Pulmonary artery endothelial cell (primary cell): ENCODE measurements around the gene FEM1A. TPM values are rescaled to one million over a fixed set of nuclear protein-coding genes. Genes with fewer than 3 reads are reported as not detected.
"Not testable (repeated sequence)": the region's sequence is repeated elsewhere in the genome, so short reads cannot be mapped to it uniquely, and the experiment has no call there.

Experiments
- DNase-seq: peaks from one replicate; pipeline ENCODE4 v3.0.0-alpha.2; 2011; ENCODE audit warnings: low read depth, low spot score
- total RNA-seq: library from RNA; depleted of rRNA; stranded (reverse); fragments of >200 nt; gene quantifications from 2 replicates; pipeline ENCODE4 v1.2.3, GENCODE V29; 2014

Gene FEM1A
- total RNA-seq, 1 donor from 2014 or later, result 19.2 TPM

DNA sequence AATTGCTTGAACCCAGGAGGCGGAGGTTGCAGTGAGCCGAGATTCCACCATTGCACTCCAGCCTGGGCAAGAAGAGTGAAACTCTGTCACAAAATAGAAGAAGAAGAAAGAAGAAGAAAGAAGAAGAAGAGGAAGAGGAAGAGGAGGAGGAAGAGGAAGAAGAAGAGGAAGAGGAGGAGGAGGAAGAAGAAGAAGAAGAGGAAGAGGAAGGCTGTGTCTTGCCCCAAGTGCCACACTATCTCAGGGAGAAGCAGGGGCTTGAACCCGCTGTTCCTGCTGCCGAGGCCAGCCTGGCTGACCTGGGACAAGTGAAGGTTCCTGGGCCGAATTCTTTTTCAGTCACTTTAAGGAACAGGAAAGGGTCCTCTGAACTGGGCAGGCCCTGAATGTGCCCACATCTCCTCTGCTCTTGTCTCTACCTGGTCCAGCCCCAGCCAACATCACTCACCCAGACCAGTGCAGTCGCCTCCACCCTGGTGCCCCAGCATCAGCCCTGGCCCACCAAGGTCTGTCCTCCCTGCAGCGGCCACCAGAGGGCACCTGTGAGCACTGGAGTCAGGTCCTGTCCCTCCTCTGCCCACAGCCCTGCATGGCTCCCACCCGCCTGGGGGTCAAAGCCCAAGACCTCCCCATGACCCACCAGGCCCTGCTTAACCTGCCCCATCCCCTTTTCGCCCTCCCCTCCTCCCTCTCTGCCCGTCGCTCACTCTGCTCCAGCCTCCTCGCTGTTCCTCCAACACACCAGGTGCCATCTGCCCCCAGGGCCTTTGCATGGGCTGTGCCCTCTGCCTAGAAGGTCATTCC lies 20.0 kb downstream of the FEM1A start:
- DNase-seq, result no peak

DNA sequence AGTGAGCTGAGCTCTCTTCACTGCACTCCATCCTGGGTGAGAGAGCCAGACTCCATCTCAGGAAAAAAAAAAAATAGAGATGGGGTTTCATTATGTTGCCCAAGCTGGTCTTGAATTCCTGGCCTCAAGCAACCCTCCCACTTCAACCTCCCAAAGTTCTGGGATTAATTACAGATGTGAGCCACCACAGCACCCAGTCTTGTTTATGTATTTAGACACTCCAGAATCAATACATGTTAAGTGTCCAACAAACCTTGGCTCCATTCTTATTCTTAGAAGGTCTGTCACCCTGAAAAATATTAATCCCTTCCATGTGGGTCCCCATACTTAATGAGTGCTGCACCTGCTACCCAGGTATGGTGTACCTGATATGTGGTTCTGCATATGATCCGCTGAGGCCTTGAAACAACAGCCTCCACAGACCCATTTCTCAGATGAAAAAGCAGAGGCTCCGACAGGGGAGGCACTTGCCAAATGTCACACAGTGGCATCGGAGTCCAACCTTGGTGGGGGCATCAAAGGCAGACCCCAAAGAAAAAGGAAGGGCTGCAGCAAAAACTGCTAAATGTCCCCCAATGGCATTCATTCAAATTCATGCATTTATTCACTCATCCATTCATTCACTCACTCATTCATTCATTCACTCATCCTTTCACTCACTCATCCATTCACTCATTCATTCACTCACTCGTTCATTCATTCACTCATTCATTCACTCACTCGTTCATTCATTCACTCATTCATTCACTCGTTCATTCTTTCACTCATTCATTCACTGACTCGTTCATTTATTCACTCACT lies 23.3 kb downstream of the FEM1A start:
- no peak for DNase-seq

DNA sequence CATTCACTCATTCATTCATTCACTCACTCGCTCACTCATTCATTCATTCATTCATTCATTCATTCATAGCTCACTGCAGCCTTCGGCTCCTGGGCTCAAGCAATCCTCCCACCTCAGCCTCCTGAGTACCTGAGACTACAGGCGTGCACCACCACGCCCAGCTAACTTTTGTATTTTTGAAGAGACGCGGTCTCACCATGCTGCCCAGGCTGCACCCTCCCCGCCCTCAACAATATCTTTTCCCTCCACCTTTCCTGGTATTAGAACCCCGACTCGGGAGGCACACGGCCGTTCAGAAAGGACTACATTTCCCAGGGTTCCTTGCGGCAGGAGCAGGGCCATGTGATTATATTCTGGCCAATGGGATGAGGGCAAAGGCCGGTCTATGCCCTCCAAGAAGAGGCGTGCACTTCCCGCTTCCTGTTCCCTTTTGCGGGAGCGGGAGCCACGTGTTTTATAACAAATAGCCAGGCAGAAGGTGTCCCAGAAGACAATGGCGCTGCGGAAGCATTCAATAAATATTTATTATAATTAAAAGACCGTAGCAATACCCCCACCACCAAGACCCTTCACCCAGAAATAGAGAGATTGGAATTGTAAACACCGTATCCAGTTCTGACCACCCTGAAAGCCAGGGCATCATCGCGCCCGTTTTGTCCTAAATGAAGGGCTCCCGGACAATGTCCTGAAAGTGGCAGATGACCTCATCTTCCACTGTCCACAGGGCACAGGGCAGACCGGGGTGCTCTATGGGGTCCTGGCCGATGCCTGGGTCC lies 24.1 kb downstream of the FEM1A start:
- peak; percentile 79 for DNase-seq

DNA sequence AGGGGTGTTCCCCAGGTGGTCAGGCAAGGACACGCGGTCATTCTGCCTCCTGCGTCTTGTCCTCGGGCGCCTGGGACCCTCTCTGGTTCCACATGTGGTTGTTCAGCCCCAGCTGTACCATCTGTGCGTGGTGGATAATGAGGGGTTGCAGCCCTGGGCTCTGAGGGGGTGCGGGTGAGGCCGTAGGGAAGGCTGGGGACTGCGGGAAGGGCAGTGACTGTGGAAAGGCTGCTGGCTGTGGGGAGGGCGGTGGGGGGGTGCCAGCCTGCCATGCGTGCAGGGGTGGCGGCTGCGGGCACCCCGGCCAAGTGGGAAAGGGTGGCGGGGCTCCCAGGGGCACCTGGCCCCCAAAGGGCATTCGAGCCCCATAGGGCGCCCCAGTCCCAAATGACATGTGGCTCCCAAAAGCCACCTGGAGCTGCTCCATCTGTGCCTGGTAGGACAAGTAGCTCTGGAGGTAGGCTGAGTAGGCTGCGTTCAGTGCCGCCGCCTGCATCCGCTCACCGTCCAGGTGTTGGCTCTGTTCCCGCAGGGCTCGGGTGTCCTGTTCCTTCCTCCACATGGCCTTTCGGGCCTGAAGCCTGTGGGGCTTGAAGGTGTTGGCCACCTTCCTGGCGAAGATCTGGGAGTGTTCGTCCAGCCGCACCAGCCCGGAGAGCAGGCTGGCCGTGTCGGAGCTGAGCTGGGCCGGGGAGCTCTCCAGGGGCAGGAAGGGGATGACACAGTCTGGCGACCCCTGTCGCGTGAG lies 24.8 kb downstream of the FEM1A start:
- DNase-seq, result no peak

DNA sequence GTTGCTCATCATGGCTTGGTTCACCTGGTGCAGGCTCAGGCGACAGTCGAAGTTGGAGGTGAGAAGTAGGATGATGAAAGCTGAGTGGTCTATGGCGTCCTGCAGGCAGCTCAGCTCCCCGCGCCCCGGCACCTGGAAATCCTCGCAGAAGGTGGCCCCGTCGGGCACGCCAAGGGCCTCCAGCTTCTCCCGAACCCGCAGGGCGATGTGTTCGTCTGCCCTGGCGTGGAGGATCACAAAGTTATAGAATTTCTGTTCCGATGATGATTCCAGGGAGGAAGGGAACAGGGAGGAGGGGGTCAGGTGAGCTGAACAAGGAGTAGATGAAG lies 25.4 kb downstream of the FEM1A start:
- DNase-seq, result no peak

DNA sequence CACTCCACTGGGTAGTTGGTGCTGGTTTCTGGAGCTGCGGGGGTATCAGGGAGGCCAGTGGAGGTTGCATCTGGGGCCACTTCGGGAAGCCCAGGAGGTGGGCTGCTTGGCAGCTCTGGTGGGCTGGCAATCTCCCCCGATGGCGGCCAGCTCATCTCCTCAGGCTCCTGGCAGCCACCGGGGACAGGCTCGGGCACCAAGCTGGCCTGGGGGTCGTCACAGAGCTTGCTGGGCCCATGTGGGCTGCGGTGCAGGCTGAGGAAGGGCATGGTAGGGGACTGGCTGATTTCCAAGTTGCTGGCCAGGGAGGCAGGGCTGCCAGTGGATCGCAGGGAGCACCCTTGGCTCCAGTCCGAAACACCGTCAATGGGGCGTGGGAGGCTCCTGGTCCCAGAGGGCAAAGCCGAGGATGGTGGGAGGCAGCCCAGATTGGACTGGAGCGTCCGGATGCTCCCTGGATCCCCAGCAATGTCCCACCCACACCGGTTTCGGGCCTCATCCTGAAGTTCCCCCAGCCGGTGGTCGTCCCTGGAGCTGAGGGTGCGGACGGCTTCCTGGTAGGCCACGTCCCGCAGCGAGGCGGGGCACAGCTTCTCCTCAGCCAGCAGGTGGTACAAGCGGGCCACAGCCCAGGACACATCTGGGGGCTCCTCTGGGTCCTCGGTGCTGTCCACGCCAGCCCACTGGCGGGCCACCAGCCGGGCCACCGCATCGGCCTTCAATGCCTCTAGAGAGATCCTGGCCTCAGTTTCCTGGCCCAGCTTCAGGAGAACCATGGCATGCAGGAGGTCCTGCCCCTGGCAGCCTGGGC lies 26.1 kb downstream of the FEM1A start:
- DNase-seq, result no peak

DNA sequence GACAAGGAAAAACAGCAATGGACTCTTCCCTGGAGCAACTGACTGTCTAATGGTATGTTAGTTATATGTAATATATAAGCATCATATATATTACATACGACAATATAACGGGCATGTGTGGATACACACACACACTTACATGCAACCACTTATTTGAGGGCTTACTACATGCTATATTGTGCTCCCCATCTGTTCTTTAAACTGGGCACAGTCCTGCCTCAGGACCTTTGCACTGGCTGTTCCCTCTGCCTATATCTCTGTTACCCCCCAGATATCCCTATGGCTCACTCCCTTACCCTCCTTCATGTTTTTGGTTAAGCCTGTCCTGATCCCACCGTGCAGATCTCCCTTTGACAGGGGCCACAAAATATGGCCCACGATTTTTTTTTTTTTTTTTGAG lies 29.7 kb downstream of the FEM1A start:
- DNase-seq, result no peak

DNA sequence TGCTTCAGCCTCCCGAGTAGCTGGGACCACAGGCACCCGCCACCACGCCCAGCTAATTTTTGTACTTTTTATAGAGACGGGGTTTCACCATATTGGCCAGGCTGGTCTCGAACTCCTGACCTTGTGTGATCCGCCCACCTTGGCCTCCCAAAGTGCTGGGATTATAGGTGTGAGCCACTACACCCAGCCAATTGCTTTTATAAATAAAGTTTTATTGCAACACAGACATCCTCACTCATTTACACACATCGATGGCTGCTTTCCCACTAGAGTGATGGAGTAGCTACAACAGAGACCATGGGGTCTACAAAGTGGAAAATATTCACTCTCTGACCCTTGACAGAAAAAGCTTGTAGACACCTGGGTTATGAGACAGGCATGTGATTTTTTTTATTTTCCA lies 30.8 kb downstream of the FEM1A start:
- not testable (repeated sequence) for DNase-seq

DNA sequence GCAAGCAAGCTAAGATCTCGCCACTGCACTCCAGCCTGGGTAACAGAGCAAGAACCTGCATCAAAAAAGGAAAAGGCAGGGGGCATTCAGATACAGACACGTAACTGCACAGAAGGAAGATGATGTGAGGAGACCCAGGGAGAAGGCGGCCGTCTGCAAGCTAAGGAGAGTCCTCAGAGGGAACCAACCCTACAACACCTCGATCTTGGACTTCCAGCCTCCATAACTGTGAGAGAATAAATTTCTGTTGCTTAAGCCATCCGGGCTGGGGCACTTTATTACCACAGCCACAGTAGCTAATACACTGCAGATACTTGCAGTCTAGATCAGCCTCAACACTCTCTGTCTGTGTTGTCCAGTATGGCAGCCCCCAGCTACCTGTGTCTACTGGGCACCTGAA lies 32.0 kb downstream of the FEM1A start:
- no peak for DNase-seq

DNA sequence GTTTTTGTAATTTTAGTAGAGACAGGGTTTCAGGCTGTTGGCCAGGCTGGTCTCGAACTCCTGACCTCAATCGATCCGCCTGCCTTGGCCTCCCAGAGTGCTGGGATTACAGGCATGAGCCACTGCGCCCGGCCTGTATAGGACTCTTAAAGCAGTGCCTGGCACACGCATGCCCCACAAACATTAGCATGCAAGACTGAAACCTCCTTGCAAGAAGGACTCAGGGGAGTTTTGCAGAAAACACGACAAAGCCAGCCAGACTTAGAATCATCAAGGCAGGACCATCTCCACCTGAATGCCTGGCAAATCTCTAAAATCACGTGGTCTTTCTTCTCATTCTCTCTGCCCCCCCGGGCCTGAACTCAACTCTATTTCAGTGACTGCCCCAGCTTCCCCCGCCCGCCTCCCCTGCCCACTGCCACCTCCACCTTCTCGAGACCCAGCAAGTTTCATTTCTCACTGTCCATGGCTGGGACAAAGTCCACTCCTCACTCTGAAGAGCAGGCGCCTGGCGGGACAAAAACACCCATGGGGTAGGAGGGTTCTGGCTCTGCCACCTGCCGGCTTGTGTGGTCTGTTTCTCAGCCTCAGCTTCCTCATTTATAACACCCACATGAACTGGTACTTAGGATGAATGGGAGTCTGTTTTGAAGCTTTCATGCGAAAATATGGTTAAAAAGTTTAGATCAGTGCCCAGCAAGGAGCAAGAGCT lies 37.6 kb downstream of the FEM1A start:
- DNase-seq, result no peak

DNA sequence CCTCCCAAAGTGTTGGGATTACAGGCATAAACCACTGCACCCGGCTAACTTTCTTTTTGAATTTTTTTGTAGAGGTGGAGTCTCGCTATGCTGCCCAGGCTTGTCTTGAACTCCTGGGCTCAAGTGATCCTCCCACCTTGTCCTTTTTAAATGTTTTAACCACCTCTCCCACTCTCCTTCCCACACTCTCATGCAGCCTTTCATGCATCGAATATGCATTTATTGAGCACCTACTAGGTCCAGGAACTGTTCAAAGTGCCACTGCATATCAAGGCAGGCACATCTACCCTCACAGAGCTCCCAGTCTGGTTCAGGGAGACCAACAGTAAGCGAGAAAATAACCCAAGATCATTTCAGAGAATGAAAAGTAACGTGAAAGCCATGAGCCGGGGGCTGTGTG lies 38.8 kb downstream of the FEM1A start:
- DNase-seq, result no peak

DNA sequence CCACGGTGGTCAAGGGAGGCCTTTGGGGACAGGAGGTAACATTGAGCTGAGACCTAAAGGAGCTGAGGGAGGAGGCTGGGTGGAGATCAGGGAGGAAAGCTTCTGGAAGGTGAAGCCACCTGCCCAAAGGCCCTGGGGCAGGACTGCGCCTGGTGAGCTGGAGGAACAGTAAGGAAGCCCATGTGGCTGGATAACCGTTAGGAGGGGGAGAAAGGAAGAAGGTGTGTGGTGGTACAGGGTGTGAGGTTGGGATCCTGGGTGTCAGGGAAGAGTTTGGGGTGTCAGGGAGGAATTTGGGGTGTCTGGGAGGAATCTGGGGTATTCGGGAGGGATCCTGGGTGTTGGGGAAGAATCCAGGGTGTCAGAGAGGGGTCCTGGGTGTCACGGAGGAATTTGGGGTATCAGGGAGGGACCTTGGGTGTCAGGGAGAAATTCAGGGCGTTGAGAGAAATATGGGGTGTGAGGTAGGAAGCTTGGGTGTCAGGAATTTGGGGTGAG lies 39.3 kb downstream of the FEM1A start:
- DNase-seq, result no peak

DNA sequence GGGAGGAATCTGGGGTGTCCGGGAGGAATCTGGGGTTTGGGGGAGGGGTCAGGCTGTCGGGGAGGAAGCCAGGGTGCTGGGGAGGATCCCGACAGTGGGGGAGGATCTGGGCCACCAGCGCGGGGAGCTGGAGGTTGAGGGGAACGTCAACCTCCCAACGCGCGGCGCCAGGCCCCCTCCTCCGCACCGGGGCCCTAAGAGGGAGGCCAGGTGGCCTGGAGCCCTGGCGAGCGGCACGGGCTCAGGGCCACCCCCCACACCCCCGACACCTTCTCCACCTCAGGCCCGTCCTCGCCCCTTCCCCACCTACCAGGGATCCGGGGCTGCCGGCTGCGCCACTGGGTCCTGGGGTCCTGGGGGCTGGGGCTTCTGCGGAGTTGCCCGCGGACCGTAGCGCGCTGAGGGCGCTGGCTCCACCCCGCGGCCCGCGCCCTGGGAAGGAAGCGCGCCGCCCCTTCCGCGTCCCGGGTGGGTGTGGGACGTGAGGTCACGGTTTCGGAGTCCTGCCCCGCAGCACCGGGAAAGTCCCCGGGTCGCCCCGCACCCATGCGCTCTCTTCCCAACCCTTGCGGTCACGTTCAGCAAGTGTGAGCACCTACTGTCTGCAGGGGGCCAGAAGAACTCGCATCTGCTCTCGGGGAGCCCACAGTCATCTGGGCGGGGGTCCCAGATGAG lies 39.9 kb downstream of the FEM1A start, which contains the start of gene TICAM1:
Gene TICAM1, minus strand, starts transcription at position 409 of the 675 bp plus-strand sequence. CDS start 13,335 bp downstream, outside the sequence.
- no peak for DNase-seq

DNA sequence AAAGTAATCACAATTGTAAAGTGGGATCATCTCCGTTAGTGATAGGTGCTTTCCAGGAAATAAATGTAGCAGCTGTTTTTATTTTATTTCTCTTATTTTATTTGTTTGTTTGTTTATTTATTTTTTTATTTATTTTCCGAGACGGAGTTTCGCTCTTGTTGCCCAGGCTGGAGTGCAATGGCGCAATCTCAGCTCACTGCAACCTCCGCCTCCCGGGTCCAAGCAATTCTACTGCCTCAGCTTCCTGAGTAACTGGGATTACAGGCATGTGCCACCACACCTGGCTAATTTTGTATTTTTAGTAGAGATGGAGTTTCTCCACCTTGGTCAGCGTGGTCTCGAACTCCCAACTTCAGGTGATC lies 40.4 kb downstream of the FEM1A start:
- DNase-seq, result not testable (repeated sequence)

DNA sequence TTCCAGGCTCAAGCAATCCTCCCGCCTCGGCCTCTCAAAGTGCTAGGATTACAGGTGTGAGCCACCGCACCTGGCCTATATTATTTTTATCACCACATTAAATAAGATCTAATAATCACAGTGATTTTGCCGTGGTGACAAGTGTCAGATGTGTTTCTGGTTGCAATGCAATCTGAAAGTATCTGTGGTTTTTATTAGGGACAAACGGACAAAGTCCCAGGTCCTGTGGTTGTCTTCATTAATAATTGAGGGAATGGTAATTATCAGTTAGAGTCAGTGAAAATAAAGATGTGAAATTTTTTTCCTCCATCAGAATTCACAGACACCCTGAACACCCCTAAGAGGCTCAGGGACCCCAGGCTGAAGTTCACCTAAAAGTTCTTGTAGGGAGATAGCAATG lies 41.2 kb downstream of the FEM1A start:
- no peak for DNase-seq

DNA sequence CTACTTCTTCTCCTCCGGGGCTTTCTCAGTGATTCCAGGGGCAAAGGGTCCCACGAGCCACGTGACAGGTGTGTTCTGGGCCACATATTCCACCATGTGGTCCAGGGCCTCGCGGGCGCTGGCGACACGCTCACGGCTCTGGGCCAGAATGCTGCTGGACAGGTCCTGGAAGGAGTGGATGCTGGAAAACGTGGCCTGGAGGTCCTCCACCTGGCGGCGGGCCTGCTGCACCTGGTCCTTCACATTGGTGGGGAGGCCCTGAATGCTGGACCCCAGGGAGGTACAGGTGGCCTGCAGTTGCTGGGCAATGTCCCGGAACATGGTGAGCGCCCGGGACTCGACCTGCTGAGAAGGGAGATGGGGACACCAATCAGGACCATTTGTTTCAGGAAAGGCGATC lies 47.7 kb downstream of the FEM1A start:
- no peak for DNase-seq

DNA sequence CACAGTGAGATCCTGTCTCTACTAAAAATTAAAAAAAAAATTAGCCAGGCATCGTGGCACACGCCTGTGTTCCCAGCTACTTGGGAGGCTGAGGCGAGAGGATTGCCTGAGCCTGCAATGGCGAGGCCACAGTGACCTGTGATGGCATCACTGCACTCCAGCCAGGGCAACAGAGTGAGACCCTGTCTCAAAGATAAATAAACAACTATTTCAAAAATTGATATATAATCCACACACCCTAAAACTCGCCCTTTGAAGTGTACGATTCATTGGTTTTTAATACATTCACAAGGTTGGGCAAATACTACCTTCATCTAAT lies 52.1 kb downstream of the FEM1A start:
- DNase-seq, result no peak

DNA sequence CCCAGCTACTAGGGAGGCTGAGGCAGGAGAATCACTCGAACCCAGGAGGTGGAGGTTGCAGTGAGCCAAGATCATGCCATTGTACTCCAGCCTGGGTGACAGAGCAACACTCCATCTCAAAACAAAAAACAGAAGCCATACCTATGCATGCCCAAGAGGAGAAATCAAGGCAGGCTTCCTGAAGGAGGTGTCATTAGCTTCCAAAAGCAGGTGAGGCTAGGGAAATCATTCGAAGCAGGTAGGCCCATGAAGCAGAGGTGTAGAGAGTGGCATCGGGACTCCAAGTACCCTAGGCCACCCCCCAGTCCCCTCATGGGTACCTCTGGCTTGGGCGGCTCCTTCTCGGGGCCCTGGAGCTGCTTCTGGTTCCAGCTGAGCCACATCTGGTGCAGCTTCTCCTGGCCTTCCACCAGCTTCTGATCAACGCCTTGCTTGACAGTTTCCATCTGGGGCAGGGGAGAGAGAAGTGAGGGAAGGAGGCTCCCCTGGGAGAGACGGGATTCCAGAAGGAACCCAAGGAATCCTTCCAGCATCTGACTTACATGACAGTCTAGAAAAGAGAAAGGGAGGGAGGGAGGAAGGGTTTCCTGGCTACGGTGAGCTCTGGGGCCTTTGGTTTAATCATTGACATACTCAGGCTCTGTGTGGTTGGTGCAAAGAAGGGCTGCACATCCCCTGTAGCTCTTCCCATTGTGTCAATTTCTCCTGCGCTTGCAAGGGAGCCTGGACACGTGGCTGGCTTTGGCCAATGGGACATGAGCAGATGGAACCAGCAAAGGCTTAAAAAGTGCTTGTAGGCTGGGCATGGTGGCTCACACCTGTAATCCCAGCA lies 53.0 kb downstream of the FEM1A start:
- no peak for DNase-seq
